ENCODE measurements around the gene MMP17.
"Not testable (repeated sequence)": the region's sequence is repeated elsewhere in the genome, so short reads cannot be mapped to it uniquely, and the experiment has no call there.

The MMP17 gene

DNA sequence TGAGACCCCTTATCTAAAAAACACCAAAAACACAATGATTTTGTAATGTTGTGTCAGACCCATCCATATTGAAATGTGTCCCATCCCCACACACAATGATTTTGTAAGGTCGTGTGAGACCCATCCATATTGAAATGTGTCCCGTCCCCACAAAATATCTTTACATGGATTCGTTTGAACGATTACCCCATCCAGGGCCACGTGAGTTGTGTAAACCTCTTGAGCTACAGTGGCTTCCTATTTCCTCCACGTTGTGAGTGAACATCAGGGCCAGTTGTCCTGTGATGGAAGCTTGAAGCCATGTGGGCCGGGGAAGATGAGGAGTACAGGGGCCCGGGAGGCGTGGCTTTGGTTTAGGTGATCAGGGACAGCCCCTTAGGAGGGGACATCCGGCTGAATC lies 39.3 kb downstream of the MMP17 start:
- no peak for DNase-seq

DNA sequence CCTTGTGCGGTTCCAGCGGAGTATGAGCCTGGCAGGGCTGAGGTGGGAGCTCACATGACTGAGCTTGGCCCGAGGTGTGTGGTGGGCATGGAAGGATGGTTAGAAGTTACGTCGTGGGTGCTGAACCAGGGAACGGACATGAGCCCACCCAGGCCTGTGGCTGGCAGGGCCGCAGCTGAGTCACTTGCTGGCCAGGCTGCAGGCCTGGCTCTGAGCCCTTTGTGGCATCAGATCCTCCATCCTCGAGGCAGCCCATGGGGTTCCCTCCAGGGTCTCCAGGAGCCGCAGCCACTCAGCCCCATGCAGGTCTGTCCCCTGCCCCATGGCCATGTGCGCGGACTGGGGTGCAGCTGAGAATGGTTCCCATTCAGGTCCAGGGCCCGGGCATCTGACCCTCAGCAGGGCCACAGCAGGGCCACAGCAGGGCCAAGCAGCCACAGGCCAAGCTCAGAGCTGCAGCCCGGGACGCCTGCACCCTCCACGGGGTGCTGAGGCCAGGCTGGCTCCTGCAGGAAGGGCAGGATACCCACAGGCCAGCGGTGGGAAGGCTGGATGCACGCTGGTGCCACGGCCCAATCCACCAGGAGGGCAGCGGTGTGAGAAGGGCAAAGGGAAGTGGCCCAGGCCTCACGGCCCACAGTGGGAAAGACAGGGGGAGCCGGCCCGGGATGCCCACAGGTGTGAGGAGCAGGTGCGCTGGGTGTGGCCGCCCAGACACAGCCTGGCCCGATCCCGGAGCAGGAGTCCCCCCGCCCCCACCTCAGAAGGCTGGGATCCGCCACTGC lies 39.9 kb downstream of the MMP17 start:
- no peak for DNase-seq

DNA sequence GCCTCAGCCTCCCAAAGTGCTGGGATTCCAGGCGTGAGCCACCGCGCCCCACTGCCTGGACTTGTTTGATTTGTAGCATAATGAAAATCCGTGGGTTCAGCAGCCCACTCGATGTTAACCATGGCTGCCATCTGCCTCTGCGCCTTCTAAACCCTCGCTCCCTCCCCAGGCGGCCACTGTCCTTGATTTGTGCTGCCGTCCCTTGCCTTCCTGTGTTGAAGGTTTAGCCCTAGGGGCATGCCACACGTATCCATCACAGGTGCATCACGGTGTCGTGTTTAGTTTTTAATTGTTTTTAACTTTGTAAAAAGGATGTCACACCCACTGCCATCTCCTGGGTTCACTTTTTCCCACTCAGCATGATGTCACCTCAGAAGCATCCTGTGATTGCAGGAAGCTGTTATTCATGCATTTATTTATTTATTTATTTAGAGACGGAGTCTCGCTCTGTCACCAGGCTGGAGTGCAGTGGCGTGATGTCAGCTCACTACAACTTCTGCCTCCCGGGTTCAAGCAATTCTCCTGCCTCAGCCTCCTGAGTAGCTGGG lies 41.8 kb downstream of the MMP17 start:
- DNase-seq = no peak

DNA sequence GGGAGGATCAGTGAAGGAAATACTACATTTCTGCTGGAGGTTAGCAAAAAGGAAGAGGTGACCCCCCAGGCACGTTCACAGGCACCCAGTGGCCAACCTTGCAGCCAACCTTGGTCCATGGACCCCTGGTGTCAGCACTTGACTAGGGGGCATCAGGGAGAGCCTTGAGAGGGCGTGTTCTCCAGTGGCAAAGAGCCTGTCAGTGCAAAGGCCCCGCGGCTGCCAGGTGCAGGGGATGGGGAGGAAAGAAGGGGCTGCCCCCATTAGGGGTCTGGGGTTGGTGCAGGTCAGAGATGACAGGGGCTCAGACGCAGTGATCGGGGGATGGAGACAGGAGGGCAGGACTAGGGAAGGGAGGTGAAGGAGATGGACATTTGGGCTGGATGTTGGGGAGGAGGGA lies 43.5 kb downstream of the MMP17 start:
- DNase-seq = no peak

DNA sequence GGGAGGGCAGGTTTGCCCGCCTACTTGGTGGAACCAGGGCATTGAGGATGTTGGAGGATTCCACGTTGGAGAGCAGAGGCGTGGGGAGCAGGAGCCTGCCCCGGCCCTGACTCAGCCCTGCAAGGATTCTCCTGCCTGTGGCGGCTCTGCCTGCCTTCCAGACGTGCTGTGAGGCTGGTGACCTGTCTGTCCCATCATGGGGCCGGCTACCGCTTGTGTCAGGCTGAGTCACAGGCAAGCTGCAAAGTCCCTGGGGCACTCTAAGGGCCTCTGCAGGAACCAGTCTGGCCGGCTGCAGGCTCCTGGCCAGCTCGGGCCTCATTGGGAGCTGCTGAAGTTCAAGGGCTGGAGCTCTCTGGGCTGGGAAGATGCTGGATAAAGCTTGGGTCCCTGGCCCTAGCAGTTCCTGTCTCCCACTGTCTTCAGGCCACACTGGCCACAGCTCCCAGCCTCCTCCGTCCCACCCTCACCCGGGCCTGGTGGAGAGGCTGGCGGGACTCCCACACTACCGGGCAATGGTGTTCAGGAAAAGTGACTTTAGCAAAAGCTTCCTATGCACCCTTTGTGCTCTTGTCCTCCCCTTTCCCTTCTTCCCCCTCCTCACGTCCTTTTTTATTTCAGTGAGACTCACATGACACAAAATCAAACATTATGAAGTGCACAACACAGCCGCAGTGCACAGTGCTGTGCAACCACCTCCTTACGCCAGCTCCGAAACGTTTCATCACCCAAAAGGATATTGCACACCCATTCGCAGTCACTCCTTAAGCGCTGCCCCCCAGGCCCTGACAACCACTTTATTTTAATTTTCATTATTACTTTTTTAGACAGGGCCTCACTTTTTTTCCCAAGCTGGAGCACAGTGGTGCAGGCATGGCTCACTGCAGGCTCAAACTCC lies 44.2 kb downstream of the MMP17 start:
- DNase-seq = no peak

DNA sequence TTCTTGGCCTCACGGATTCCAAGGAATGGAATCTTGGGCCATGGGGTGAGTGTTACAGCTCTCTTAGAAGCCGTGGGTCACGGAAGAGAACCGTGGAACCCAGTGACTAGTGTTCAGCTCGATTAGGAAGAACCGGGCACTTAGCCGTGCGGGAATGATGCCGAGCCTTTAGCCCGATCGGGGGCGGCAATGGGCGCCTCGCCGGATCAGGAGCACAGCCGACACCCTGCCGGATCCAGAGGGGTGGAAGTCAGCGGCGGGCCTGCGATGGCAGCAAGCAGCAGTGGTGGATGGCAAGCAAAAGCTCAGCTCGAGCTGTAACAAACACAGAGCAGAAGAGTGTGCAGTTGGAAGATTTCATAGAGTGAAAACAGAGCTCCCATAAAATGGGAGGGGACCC lies 45.1 kb downstream of the MMP17 start:
- no peak for DNase-seq

DNA sequence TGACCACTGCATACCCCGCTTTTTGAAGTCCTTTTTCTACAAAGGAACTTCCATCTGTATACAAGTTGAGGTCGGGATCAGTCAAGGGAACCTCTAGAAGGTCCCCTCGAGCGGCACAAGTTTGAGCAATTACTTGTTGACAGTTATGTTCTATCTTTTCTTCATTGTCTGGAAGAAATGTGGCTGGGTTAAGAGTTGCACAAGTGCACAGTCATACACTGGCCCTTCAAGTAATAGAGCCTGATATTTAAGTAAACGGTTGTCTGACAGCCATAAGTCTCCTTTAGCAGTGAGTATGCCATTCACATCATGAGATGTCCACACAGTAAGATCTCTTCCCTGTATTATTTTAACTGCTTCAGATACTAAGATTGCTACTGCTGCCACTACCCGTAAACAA lies 46.8 kb downstream of the MMP17 start:
- not testable (repeated sequence) for DNase-seq

DNA sequence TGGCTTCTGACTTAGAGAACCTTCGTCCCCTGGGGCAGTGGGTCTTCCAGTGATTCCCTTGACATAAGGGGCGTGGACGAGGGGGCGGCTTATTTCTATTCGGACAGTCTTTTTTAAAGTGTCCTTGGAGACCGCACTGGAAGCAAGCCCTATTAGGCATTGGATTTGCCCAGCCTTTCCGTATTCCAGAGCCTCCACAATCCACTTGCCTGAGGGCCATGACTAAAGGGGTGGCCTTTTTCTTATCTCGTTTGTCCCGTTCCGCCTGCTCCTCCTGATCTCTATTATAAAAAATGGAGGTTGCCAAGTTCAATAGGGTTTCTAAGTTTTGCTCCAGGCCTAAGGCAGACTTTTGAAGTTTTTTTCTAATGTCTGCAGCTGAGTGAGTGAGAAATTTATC lies 49.0 kb downstream of the MMP17 start:
- DNase-seq = not testable (repeated sequence)

DNA sequence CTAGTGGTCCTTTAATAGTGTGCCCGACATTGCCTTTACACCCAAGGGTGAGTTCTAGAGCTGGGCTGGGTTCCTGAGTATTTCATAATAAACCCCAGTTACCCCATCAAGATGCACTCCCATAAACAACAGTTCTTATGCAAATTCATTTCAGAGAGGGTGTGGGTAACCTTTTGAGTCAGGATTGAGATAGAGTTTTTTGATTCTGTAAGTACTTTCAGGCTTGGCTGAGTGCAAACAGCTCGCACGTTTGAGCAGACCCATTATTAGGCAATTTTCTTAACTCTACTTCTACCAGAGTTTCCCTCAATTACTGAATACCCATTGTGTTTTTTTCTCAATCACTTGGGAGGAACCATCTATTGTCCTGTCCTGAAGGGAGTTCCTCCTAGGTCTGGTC lies 50.2 kb downstream of the MMP17 start:
- DNase-seq = not testable (repeated sequence)

DNA sequence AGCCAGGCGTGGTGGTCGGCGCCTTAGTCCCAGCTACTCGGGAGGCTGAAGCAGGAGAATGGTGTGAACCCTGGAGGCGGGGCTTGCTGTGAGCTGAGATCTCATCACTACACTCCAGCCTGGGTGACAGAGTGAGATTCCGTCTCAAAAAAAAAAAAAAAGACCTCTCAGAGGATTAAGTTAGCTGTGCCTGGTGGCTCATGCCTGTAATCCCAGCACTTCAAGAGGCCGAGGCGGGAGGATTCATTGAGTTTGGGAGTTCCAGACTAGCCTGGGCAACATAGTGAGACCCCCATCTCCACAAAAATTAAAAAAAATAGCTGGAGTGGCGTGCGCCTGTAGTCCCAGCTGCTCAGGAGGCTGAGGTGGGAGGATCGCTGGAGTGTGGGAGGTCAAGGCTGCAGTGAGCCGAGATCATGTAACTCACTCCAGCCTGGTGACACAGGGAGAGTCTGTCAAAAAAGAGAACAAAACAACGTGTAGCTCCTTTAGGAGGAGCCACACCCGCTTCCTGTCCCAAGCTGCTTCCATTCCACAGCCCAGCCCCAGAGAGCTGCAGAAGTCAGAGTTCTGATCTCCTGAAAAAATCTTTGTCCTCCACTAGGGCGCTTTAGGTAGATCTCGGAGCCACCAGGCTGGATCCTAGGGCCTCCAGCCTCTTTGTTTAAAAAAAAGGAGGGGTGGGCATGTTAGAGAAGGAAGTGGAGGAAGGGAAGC lies 54.8 kb downstream of the MMP17 start:
- no peak for DNase-seq

DNA sequence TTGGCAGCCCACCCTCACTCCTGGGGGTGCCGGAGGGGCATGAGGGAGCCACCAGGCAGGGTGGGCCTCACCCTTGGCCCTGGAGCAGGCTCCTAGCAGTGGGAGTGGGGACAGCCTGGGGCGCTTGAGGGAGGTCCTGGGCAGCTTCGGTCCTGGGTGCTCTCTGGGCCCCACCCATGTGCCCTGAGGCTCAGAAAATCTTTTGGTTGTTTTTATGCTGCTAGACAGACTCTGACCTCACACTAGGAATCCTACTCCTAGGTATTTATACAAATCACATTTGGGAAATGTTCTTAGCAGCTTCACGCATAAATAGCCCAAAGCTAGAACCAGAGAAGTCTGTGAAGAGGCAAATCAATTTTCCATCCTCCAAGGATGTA lies 55.3 kb downstream of the MMP17 start:
- DNase-seq = no peak

DNA sequence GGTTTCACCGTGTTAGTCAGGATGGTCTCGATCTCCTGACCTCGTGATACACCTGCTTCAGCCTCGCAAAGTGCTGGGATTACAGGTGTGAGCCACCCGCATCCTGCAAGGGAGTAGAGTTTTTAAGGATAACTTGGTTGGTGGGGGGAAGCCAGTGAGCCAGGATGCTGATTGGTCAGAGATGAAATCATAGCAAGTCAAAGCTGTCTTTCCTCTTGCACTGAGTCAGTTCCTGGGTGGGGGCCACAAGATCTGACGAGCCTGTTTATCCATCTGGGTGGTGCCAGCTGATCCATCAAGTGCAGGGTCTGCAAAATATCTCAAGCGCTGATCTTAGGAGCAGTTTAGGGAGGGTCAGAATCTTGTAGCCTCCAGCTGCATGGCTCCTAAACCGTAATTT lies 56.9 kb downstream of the MMP17 start:
- not testable (repeated sequence) for DNase-seq

DNA sequence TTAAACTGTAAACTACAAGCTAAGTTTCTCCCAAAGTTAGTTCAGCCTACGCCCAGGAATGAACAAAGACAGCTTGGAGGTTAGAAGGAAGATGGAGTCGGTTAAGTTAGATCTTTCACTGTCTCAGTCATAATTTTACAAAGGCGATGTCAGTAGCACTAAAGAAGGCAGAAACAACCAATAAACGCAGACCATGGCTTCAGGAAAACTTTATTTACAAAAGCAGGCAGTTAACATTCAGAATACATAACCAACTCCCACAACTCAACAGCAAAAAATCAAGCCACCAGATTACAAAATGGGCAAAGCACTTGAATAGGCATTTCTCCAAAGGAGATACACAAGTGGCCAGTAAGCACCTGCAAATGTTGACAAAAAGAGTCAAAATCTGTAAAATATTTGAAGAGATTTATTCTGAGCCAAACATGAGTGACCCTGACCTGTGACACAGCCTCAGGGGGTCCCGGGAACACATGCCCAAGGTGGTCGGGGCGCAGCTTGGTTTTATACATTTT lies 57.4 kb downstream of the MMP17 start:
- DNase-seq = no peak

DNA sequence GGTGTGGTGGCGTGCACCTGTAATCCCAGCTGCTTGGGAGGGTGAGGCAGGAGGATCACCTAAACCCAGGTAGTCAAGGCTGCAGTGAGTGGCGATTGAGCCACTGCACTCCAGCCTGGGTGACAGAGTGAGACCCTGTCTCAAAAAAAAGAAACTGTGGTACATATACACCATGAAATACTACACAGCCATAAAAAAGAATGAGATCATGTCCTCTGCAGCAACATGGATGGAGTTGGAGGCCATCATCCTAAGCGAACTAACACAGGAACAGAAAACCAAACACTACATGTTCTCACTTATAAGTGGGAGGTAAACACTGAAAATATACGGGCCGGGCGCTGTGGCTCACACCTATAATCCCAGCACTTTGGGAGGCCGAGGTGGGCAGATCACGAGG lies 63.5 kb downstream of the MMP17 start:
- DNase-seq = not testable (repeated sequence)

DNA sequence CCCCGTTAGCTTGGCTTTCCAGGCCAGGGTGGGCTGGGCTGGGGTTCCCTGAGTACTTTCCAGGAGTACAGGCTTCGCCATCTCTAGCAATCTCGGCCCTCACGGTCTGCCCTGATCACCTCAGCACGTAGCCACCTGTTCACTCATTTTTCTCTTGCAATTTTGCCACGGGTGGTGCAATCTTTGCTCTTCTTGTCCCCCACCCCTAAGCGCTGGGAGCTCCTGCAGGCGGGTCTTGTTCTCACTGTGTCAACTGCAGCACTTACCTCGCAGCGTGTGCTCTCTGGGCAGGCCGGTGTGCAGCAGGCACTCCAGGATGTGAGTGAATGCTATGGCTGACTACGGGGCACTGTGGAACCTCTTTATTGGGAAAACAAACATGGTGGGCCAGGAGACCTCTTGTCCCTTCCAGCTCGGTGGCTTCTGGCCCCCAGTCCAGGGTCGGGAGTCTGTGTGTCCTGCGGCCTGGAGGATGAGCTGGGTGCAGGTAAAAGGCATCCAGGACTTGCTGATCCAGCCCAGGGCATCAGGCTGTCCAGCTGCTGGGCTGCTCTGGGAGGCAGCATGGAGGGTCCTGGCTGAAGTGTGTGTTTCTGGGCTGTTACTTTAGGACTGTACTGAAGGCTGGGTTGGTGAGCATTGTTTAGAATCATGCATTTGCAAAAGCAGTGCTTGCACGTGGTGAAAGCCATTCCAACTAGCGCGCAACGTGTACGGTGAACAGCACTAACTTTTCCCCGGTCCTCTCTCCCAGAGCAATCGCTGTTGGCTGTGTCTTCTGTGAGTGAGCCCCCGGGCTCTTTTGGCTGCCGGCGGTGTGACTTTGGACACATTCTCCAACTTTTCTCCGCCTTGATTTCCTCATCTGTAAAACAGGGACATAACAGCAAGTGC lies 64.8 kb downstream of the MMP17 start:
- no peak for DNase-seq

DNA sequence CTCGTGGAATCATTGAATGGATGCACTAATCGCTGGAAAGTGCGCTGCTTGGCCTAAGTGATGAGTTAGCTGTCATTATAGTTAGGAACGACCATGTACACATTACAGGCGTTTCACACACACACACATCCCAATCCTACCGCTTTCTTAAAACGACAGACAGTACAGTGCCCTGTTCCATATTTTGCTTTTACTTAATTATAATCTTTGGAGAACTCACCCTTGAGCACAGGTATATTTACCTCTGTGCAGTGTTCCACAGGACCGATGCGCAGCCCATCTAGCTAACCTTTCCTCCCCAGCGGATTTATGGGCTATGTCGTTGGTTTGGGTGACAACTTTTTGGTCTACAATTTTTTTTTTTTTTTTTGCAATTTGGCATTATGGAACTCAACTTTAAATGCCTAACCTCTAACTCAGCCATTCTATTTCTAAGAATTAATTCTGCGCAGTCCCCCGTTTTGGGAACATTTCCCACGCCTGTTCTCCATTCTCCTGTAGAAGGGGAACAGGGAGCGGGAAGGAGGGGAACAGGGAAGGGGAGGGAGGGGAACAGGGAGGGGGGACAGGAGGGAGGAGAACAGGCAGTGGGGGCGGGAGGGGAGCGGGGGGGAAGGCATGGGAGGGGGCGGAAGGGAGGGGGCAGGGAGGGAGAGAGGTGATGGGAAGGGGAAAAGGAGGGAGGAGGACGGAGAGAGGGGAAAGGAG lies 65.6 kb downstream of the MMP17 start:
- no peak for DNase-seq

DNA sequence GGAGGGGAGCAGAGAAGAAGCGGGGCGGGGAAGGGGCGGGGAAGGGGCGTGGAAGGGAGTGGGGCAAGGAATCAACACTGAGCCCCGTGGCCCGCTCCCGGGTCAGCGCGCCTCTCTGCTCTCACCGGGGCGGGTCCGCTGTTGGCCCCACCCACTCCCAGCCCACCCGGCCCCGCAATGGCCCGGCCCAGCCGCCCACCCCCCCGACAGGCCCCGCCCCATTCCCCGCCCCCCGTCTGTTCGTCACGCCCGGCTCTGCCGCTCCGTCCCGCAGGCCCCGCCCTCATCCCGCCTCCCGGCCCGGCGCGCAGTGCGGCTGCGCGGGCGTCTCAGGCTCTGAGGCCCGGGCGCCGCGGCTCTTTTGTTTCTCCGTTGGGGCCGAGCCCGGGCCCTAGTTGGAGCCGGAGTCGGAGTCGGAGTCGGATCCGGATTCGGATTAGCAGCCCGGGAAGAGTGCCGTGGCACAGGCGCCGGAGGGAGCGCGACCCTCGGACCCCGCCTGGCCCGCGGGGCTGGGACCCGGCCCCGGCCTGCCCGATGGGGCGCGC lies 66.2 kb downstream of the MMP17 start, which contains the start of gene ULK1:
ULK1 (plus strand) TSS at position 310 of the 548 bp plus-strand sequence. CDS start 380 bp downstream, outside the sequence.
- peak; percentile 73 to 98 for DNase-seq

DNA sequence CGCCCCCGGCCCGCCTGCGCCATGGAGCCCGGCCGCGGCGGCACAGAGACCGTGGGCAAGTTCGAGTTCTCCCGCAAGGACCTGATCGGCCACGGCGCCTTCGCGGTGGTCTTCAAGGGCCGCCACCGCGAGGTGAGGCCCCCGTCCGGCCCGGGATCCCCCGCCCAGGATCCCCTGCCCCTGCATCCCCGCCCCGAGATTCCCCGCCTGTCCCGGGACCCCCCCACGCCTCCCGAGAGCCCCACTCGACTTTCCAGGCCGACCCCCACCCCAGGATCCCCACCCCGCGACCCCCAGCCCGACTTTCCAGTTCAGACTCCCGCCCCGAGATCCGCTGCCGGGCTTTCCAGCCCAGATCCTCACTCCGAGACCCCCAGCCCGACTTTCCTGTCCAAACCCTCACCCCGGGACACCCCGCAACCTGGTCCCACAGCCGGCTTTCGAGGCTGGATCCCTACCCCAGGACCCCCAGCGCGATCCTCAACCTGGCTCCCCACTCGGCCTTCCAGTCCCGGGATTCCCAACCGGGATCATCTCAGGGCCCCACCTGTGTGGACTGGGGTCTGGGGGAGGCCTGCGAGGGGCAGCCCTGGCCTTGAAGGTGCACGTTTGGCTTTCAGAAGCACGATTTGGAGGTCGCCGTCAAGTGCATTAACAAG lies 66.9 kb downstream of the MMP17 start:
- DNase-seq = peak in 1 of 2 experiments; percentile 38

DNA sequence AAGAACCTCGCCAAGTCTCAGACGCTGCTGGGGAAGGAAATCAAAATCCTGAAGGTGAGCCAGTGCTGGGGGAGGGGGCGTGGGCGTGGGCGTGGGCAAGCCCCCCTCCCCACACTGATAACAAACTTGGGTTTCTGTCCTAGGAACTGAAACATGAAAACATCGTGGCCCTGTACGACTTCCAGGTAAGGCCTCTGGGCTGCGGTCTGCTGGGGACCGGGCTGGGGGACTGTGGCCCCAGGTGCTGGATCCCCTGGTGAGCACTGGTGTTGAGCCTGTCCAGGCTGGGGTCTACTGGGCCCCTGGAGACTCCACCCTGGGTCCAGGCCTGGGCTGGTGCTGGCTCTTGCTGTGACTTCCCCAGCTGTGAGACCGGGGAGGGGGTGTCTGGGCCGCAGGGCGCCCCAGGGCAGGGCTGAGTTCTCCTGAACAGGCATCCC lies 67.5 kb downstream of the MMP17 start:
- DNase-seq = no peak
